ENCODE results near the gene FZR1.

FZR1 gene

DNA sequence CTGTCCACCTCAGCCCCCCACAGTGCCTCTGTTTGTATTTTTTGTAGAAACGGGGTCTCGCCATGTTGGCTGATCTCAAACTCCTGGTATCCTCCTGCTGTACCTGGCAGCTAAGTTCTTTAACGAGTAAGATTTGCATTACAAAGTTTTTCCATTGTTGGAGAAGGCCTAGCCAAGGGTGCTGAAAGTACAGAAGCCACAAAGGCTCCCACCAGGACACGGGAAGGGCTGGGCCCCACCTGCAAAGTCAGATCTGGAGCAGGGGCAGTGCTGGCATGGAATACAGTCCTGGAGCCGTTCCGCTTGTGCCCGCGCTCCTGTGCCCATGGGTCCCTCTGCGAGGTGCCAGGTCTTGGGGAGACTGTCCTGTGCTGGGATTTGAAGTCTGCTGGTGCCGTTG, 12.1 kb downstream of the FZR1 start:
- Histone ChIP-seq H3K4me1 (ENCODE audit: control insufficient read depth, insufficient read depth, low read depth, low read length) (peaks cover 50% of the 10 kb centered on the region), H3K9ac (ENCODE audit: low read length) (no peak overlapping the region)

GRCh38 chr19:3518659-3519058, 12.5 kb downstream of the FZR1 start:
- 92% methylated on average over 2 of the region's 2 CpGs for WGBS
- no peak overlapping the region for H2AFZ ChIP-seq (ENCODE audit: low read depth, low read length)
- no peaks in the 10 kb centered on the region for H3K9me3 ChIP-seq (ENCODE audit: control insufficient read depth, low read length)
- no peak overlapping the region for H4K91ac ChIP-seq (ENCODE audit: low read length)
- H3K27ac ChIP-seq (ENCODE audit: low read length, poor library complexity, severe bottlenecking): no peak overlapping the region
- no peak overlapping the region for H4K8ac ChIP-seq (ENCODE audit: low read length)
- H3K4me3 ChIP-seq (ENCODE audit: insufficient read depth in 1 of 2, low read depth in 1 of 2, low read length in 2 of 2): no peak overlapping the region
- H2BK12ac ChIP-seq (ENCODE audit: low read length in 2 of 2): no peak overlapping the region
- no peak overlapping the region for H2BK5ac ChIP-seq (ENCODE audit: low read depth, low read length, poor library complexity, severe bottlenecking)
- no peak overlapping the region for H2BK15ac ChIP-seq (ENCODE audit: low read depth, poor library complexity, severe bottlenecking)
- no peak overlapping the region for H3K18ac ChIP-seq (ENCODE audit: low read depth in 1 of 2, low read length in 2 of 2)
- H2AK5ac ChIP-seq (ENCODE audit: low read length, severe bottlenecking): no peak overlapping the region
- H3K14ac ChIP-seq (ENCODE audit: low read length in 2 of 2): no peak overlapping the region
- H3K27me3 ChIP-seq (ENCODE audit: control insufficient read depth in 1 of 2, insufficient read depth in 1 of 2, low read length in 2 of 2): no peaks in the 10 kb centered on the region
- H3K9ac ChIP-seq (ENCODE audit: low read length): no peak overlapping the region
- no peak overlapping the region for H3K4ac ChIP-seq (ENCODE audit: low read depth in 1 of 2, low read length in 2 of 2)
- H3K36me3 ChIP-seq (ENCODE audit: control insufficient read depth in 1 of 2, insufficient read depth in 2 of 2, low read depth in 1 of 2, low read length in 2 of 2): peaks cover 9 to 72% of the 10 kb centered on the region in 2 experiments
- no peak overlapping the region for H2BK120ac ChIP-seq (ENCODE audit: low read depth, low read length)
- peaks cover 24% of the 10 kb centered on the region for H3K79me1 ChIP-seq (replicated peaks; ENCODE audit: low read length, poor library complexity, severe bottlenecking)
- H3K4me1 ChIP-seq (ENCODE audit: control insufficient read depth, insufficient read depth, low read depth, low read length): peaks cover 46% of the 10 kb centered on the region
- DNase-seq: no peak
- no peak overlapping the region for H3K23ac ChIP-seq (ENCODE audit: low read length in 2 of 2)
- H3K4me2 ChIP-seq (ENCODE audit: low read length, poor library complexity, severe bottlenecking): no peak overlapping the region

More for the DNA sequence above, 12.1 kb downstream of the FZR1 start:
- H2BK120ac ChIP-seq (ENCODE audit: low read depth, low read length): no peak overlapping the region
- no peak overlapping the region for H4K91ac ChIP-seq (ENCODE audit: low read length)
- no peak overlapping the region for H3K4ac ChIP-seq (ENCODE audit: low read depth in 1 of 2, low read length in 2 of 2)
- H2BK5ac ChIP-seq (ENCODE audit: low read depth, low read length, poor library complexity, severe bottlenecking): no peak overlapping the region
- 90% methylated on average over 10 of the region's 10 CpGs for WGBS
- H3K4me3 ChIP-seq (ENCODE audit: insufficient read depth in 1 of 2, low read depth in 1 of 2, low read length in 2 of 2): no peak overlapping the region
- H3K9me3 ChIP-seq (ENCODE audit: control insufficient read depth, low read length): no peaks in the 10 kb centered on the region
- no peak overlapping the region for H3K18ac ChIP-seq (ENCODE audit: low read depth in 1 of 2, low read length in 2 of 2)
- H3K4me2 ChIP-seq (ENCODE audit: low read length, poor library complexity, severe bottlenecking): no peak overlapping the region
- H2BK12ac ChIP-seq (ENCODE audit: low read length in 2 of 2): peak overlapping the region in 1 of 2 experiments; percentile 24
- no peak for DNase-seq
- H3K79me1 ChIP-seq (replicated peaks; ENCODE audit: low read length, poor library complexity, severe bottlenecking): peaks cover 24% of the 10 kb centered on the region
- H2BK15ac ChIP-seq (ENCODE audit: low read depth, poor library complexity, severe bottlenecking): no peak overlapping the region
- no peak overlapping the region for H2AFZ ChIP-seq (ENCODE audit: low read depth, low read length)
- H2AK5ac ChIP-seq (ENCODE audit: low read length, severe bottlenecking): peak overlapping the region; percentile 32
- no peaks in the 10 kb centered on the region for H3K27me3 ChIP-seq (ENCODE audit: control insufficient read depth in 1 of 2, insufficient read depth in 1 of 2, low read length in 2 of 2)
- H4K8ac ChIP-seq (ENCODE audit: low read length): no peak overlapping the region
- no peak overlapping the region for H3K14ac ChIP-seq (ENCODE audit: low read length in 2 of 2)
- H3K36me3 ChIP-seq (ENCODE audit: control insufficient read depth in 1 of 2, insufficient read depth in 2 of 2, low read depth in 1 of 2, low read length in 2 of 2): peaks cover 5 to 71% of the 10 kb centered on the region in 2 experiments
- H3K27ac ChIP-seq (ENCODE audit: low read length, poor library complexity, severe bottlenecking): no peak overlapping the region
- H3K23ac ChIP-seq (ENCODE audit: low read length in 2 of 2): no peak overlapping the region

- Histone ChIP-seq H2BK15ac (ENCODE audit: low read depth, poor library complexity, severe bottlenecking) (no peak overlapping the region), H3K4me3 (ENCODE audit: insufficient read depth in 1 of 2, low read depth in 1 of 2, low read length in 2 of 2) (no peak overlapping the region), H3K18ac (ENCODE audit: low read depth in 1 of 2, low read length in 2 of 2) (no peak overlapping the region), H3K4me1 (ENCODE audit: control insufficient read depth, insufficient read depth, low read depth, low read length) (peaks cover 43% of the 10 kb centered on the region), H4K8ac (ENCODE audit: low read length) (no peak overlapping the region), H2BK120ac (ENCODE audit: low read depth, low read length) (no peak overlapping the region), H2BK12ac (ENCODE audit: low read length in 2 of 2) (no peak overlapping the region), H3K4ac (ENCODE audit: low read depth in 1 of 2, low read length in 2 of 2) (no peak overlapping the region), H3K79me1 (replicated peaks; ENCODE audit: low read length, poor library complexity, severe bottlenecking) (peaks cover 27% of the 10 kb centered on the region), H4K91ac (ENCODE audit: low read length) (no peak overlapping the region), H2AFZ (ENCODE audit: low read depth, low read length) (no peak overlapping the region), H3K23ac (ENCODE audit: low read length in 2 of 2) (no peak overlapping the region), H3K9ac (ENCODE audit: low read length) (no peak overlapping the region), H3K27me3 (ENCODE audit: control insufficient read depth in 1 of 2, insufficient read depth in 1 of 2, low read length in 2 of 2) (no peaks in the 10 kb centered on the region), H3K4me2 (ENCODE audit: low read length, poor library complexity, severe bottlenecking) (no peak overlapping the region), H2AK5ac (ENCODE audit: low read length, severe bottlenecking) (peak overlapping the region; percentile 43), H3K27ac (ENCODE audit: low read length, poor library complexity, severe bottlenecking) (no peak overlapping the region), H3K9me3 (ENCODE audit: control insufficient read depth, low read length) (no peaks in the 10 kb centered on the region), H3K14ac (ENCODE audit: low read length in 2 of 2) (no peak overlapping the region), H3K36me3 (ENCODE audit: control insufficient read depth in 1 of 2, insufficient read depth in 2 of 2, low read depth in 1 of 2, low read length in 2 of 2) (peaks cover 14 to 73% of the 10 kb centered on the region in 2 experiments), H2BK5ac (ENCODE audit: low read depth, low read length, poor library complexity, severe bottlenecking) (no peak overlapping the region)
- 92% methylated on average over 18 of the region's 18 CpGs for WGBS
- no peak for DNase-seq
Measured at GRCh38 chr19:3519126-3519525, 13.0 kb downstream of the FZR1 start.

DNA sequence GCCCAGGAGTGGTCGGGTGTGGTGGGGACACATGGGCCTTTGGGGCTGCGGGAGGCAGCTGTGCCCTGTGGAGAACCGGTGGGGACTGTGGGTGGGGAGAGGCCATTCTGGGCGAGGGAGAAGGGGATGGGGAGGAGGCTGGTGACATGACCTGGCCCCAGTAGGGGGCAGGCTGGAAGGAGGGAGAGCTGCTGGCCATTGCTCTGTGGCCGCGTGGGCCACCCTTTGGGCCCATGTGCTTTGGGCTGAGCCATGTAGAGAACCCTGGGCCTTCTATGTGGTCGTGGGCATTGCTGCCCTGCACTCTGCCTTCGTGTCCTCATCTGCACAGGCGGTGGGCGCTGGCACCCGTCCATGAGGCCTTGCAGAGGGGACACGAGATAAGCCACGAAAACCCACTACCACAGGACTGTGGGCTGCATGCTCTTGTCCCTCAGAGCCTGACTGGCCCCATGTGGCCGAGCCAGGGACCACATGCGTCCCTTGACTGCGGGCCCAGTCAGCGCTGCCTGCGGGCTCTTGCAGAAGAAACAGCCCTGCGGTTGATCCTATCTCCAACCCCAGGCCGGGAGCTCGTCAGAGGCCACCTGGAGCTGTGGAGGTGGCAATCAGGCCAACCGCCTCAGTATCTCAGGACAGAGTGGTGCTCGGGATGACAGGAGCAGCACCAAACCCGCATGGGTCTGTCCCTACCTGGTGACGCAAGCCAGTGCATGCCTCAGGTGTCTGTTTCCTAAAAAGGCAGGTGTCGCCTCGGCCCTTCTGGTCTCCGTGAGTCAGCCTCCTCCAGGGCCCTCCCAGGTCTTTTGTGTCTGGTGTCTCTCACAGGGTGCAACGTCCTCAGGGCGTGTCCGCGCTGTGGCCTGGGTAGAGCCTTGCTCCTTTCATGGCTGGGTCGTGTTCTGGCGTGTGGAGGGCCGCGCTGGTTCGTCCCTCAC, 14.3 kb downstream of the FZR1 start:
- Histone ChIP-seq H3K27me3 (ENCODE audit: control insufficient read depth in 1 of 2, insufficient read depth in 1 of 2, low read length in 2 of 2) (no peaks in the 10 kb centered on the region), H2BK15ac (ENCODE audit: low read depth, poor library complexity, severe bottlenecking) (no peak overlapping the region), H3K18ac (ENCODE audit: low read depth in 1 of 2, low read length in 2 of 2) (no peak overlapping the region), H2AFZ (ENCODE audit: low read depth, low read length) (no peak overlapping the region), H3K9ac (ENCODE audit: low read length) (no peak overlapping the region), H2BK120ac (ENCODE audit: low read depth, low read length) (no peak overlapping the region), H2BK5ac (ENCODE audit: low read depth, low read length, poor library complexity, severe bottlenecking) (no peak overlapping the region), H3K4me1 (ENCODE audit: control insufficient read depth, insufficient read depth, low read depth, low read length) (peaks cover 35% of the 10 kb centered on the region), H3K4ac (ENCODE audit: low read depth in 1 of 2, low read length in 2 of 2) (no peak overlapping the region), H3K9me3 (ENCODE audit: control insufficient read depth, low read length) (no peaks in the 10 kb centered on the region), H3K27ac (ENCODE audit: low read length, poor library complexity, severe bottlenecking) (no peak overlapping the region), H3K4me3 (ENCODE audit: insufficient read depth in 1 of 2, low read depth in 1 of 2, low read length in 2 of 2) (no peak overlapping the region), H3K14ac (ENCODE audit: low read length in 2 of 2) (no peak overlapping the region), H2AK5ac (ENCODE audit: low read length, severe bottlenecking) (no peak overlapping the region), H3K23ac (ENCODE audit: low read length in 2 of 2) (no peak overlapping the region), H3K36me3 (ENCODE audit: control insufficient read depth in 1 of 2, insufficient read depth in 2 of 2, low read depth in 1 of 2, low read length in 2 of 2) (peaks cover 24 to 72% of the 10 kb centered on the region in 2 experiments), H4K8ac (ENCODE audit: low read length) (peak overlapping the region; percentile 16), H3K4me2 (ENCODE audit: low read length, poor library complexity, severe bottlenecking) (no peak overlapping the region), H4K91ac (ENCODE audit: low read length) (no peak overlapping the region), H3K79me1 (replicated peaks; ENCODE audit: low read length, poor library complexity, severe bottlenecking) (peaks cover 33% of the 10 kb centered on the region), H2BK12ac (ENCODE audit: low read length in 2 of 2) (no peak overlapping the region)
- 95% methylated on average over 37 of the region's 37 CpGs for WGBS
- DNase-seq: no peak
